Karpas-422 (cell line): ENCODE results near the gene SMARCB1. TPM values are rescaled to one million over a fixed set of nuclear protein-coding genes. Genes with fewer than 3 reads are reported as not detected.

Experiments used
- DNase-seq: peaks from one replicate; pipeline ENCODE4 v3.0.0-alpha.2; 2015
- H2AFZ ChIP-seq: fragments of 200-600 bp; sonication (generic); 2 replicates; pipeline ENCODE4 v1.6.1; 2014; ENCODE audit warnings: antibody characterized with exemption, low read length, mixed read lengths
- H3K27ac ChIP-seq: fragments of 200-600 bp; sonication (generic); 2 replicates; pipeline ENCODE4 v1.5.1; 2014; ENCODE audit warnings: mild to moderate bottlenecking, low read length, moderate library complexity
- H3K27me3 ChIP-seq: fragments of 200-600 bp; sonication (generic); 2 replicates; pipeline ENCODE4 v1.6.1; 2014; ENCODE audit warnings: low read length, mixed read lengths
- H3K36me3 ChIP-seq: fragments of 200-600 bp; sonication (generic); 2 replicates; pipeline ENCODE4 v1.6.1; 2014; ENCODE audit warnings: low read length, mixed read lengths; ENCODE audit not compliant: insufficient read depth
- H3K4me1 ChIP-seq: fragments of 200-600 bp; sonication (generic); 2 replicates; pipeline ENCODE4 v1.6.1; 2014; ENCODE audit warnings: mild to moderate bottlenecking, low read length, mixed read lengths
- H3K4me2 ChIP-seq: fragments of 200-600 bp; sonication (generic); 2 replicates; pipeline ENCODE4 v1.6.1; 2014; ENCODE audit warnings: low read length, low read depth, mild to moderate bottlenecking; ENCODE audit not compliant: poor library complexity, severe bottlenecking
- H3K4me3 ChIP-seq: fragments of 200-600 bp; sonication (generic); 2 replicates; pipeline ENCODE4 v1.5.1; 2014; ENCODE audit warnings: mild to moderate bottlenecking, antibody characterized with exemption, low read length, mixed read lengths
- H3K79me2 ChIP-seq: fragments of 200-600 bp; sonication (generic); 2 replicates; pipeline ENCODE4 v1.6.1; 2014; ENCODE audit warnings: mild to moderate bottlenecking, low read length, mixed read lengths
- H3K9ac ChIP-seq: fragments of 200-600 bp; sonication (generic); 2 replicates; pipeline ENCODE4 v1.6.0; 2014; ENCODE audit warnings: low read length
- H3K9me2 ChIP-seq: fragments of 200-600 bp; sonication (generic), shearing (Covaris generic); replicated peaks from 2 replicates; pipeline ENCODE4 v1.6.0; 2014; ENCODE audit warnings: mild to moderate bottlenecking, low read length, moderate library complexity; ENCODE audit not compliant: insufficient read depth
- H3K9me3 ChIP-seq: fragments of 300-700, 200-600 bp; sonication (generic); 2 replicates; pipeline ENCODE4 v1.6.1; 2014; ENCODE audit warnings: low read length, mixed read lengths
- H4K20me1 ChIP-seq: fragments of 200-600 bp; sonication (generic); 2 replicates; pipeline ENCODE4 v1.6.1; 2014; ENCODE audit warnings: mild to moderate bottlenecking, antibody characterized with exemption, low read length, low read depth; ENCODE audit not compliant: insufficient read depth
- total RNA-seq: library from RNA; depleted of rRNA; stranded (reverse); fragments of >200 nt; shearing (Covaris generic); gene quantifications from 2 replicates; pipeline ENCODE4 v1.2.3, GENCODE V29; 2014; ENCODE audit warnings: low replicate concordance

The SMARCB1 gene
- total RNA-seq, 1 experiment from 2014 or later: 400 TPM

GRCh38 chr22:23763579-23763945 lies 23.2 kb upstream of the SMARCB1 start:
- peak overlapping the region; percentile 88; the same call in 1 of the 2 replicates for H3K4me3 ChIP-seq
- no peaks in the 10 kb centered on the region for H3K9me2 ChIP-seq
- H3K27me3 ChIP-seq: no peaks in the 10 kb centered on the region
- peak; percentile 68 for DNase-seq
- H4K20me1 ChIP-seq: peaks cover 16% of the 10 kb centered on the region
- H3K4me1 ChIP-seq: peaks cover 57% of the 10 kb centered on the region
- H3K9ac ChIP-seq: peak overlapping the region; percentile 99
- H3K9me3 ChIP-seq: no peaks in the 10 kb centered on the region
- peak overlapping the region; percentile 97 for H3K27ac ChIP-seq
- peak overlapping the region; percentile 87 for H3K4me2 ChIP-seq
- H3K79me2 ChIP-seq: peaks cover 23% of the 10 kb centered on the region
- H2AFZ ChIP-seq: no peak overlapping the region
- peaks cover 28% of the 10 kb centered on the region for H3K36me3 ChIP-seq

- Histone ChIP-seq H3K9ac (peak overlapping the region; percentile 99), H3K4me1 (peaks cover 59% of the 10 kb centered on the region), H3K9me2 (no peaks in the 10 kb centered on the region), H3K79me2 (peaks cover 23% of the 10 kb centered on the region), H3K4me2 (peak overlapping the region; percentile 87), H3K27ac (peak overlapping the region; percentile 97), H3K9me3 (no peaks in the 10 kb centered on the region), H4K20me1 (peaks cover 16% of the 10 kb centered on the region), H2AFZ (no peak overlapping the region), H3K4me3 (peak overlapping the region; percentile 88; the same call in 1 of the 2 replicates), H3K36me3 (peaks cover 28% of the 10 kb centered on the region), H3K27me3 (no peaks in the 10 kb centered on the region)
- DNase-seq: peak; percentile 61
These were observed 22.8 kb upstream of the SMARCB1 start for GRCh38 chr22:23763954-23764353.

- DNase-seq: peak; percentile 47
- Histone ChIP-seq H3K79me2 (peaks cover 23% of the 10 kb centered on the region), H2AFZ (no peak overlapping the region), H4K20me1 (peaks cover 16% of the 10 kb centered on the region), H3K4me3 (peak overlapping the region; percentile 88; the same call in 1 of the 2 replicates), H3K4me2 (peak overlapping the region; percentile 87), H3K9ac (peak overlapping the region; percentile 99), H3K27ac (peak overlapping the region; percentile 97), H3K9me3 (no peaks in the 10 kb centered on the region), H3K9me2 (no peaks in the 10 kb centered on the region), H3K4me1 (peaks cover 68% of the 10 kb centered on the region), H3K36me3 (peaks cover 28% of the 10 kb centered on the region), H3K27me3 (no peaks in the 10 kb centered on the region)
These were observed 21.6 kb upstream of the SMARCB1 start for GRCh38 chr22:23764899-23765881.

GRCh38 chr22:23767303-23767672 lies 19.5 kb upstream of the SMARCB1 start:
- Histone ChIP-seq H3K9ac (peak overlapping the region; percentile 99), H3K79me2 (peaks cover 23% of the 10 kb centered on the region), H3K9me3 (no peaks in the 10 kb centered on the region), H4K20me1 (peaks cover 16% of the 10 kb centered on the region), H3K36me3 (peaks cover 28% of the 10 kb centered on the region), H3K27ac (peak overlapping the region; percentile 97), H3K27me3 (no peaks in the 10 kb centered on the region), H3K4me1 (peaks cover 83% of the 10 kb centered on the region), H2AFZ (no peak overlapping the region), H3K4me2 (peak overlapping the region; percentile 87), H3K9me2 (no peaks in the 10 kb centered on the region), H3K4me3 (peak overlapping the region; percentile 88)
- DNase-seq: no peak

GRCh38 chr22:23767673-23768548 lies 18.9 kb upstream of the SMARCB1 start, which contains the start of gene CHCHD10:
CHCHD10 (minus strand) TSS chr22:23767972; CDS start chr22:23767874, 98 bp downstream.
- peak; percentile 96 for DNase-seq
- Histone ChIP-seq H3K9ac (peak within 1 kb of the TSS; percentile 99), H3K36me3 (peaks cover 28% of the 10 kb centered on the region), H3K9me3 (no peaks in the 10 kb centered on the region), H3K79me2 (peaks cover 23% of the 10 kb centered on the region), H4K20me1 (peaks cover 16% of the 10 kb centered on the region), H3K4me3 (peak within 1 kb of the TSS; percentile 88), H3K4me2 (peak within 1 kb of the TSS; percentile 87), H3K9me2 (no peaks in the 10 kb centered on the region), H3K27ac (peak within 1 kb of the TSS; percentile 97), H3K4me1 (peaks cover 81% of the 10 kb centered on the region), H3K27me3 (no peaks in the 10 kb centered on the region), H2AFZ (no peak within 1 kb of the TSS)

GRCh38 chr22:23769321-23769965 lies 17.3 kb upstream of the SMARCB1 start:
- Histone ChIP-seq H3K4me3 (peak overlapping the region; percentile 88), H3K9ac (peak overlapping the region; percentile 99)
- peak; percentile 67 for DNase-seq

GRCh38 chr22:23772315-23772648 lies 14.5 kb upstream of the SMARCB1 start:
- Histone ChIP-seq H3K9me3 (no peaks in the 10 kb centered on the region), H3K4me3 (peak overlapping the region; percentile 87), H2AFZ (peak overlapping the region; percentile 87; the same call in 1 of the 2 replicates), H3K9ac (peak overlapping the region; percentile 92), H4K20me1 (peaks cover 4% of the 10 kb centered on the region; the same call in 1 of the 2 replicates), H3K4me1 (peaks cover 55% of the 10 kb centered on the region), H3K27me3 (no peaks in the 10 kb centered on the region), H3K4me2 (peak overlapping the region; percentile 68), H3K79me2 (peaks cover 25% of the 10 kb centered on the region), H3K9me2 (no peaks in the 10 kb centered on the region), H3K36me3 (no peaks in the 10 kb centered on the region; the same call in 1 of the 2 replicates), H3K27ac (peak overlapping the region; percentile 97)
- DNase-seq: peak; percentile 65

More at GRCh38 chr22:23769321-23769965, 17.3 kb upstream of the SMARCB1 start:
- peaks cover 14% of the 10 kb centered on the region for H4K20me1 ChIP-seq
- no peaks in the 10 kb centered on the region for H3K9me2 ChIP-seq
- no peaks in the 10 kb centered on the region for H3K9me3 ChIP-seq
- peaks cover 37% of the 10 kb centered on the region for H3K79me2 ChIP-seq
- peaks cover 24% of the 10 kb centered on the region for H3K36me3 ChIP-seq
- peaks cover 79% of the 10 kb centered on the region for H3K4me1 ChIP-seq
- H3K4me2 ChIP-seq: peak overlapping the region; percentile 87
- peak overlapping the region; percentile 47; the same call in 1 of the 2 replicates for H2AFZ ChIP-seq
- H3K27me3 ChIP-seq: no peaks in the 10 kb centered on the region
- H3K27ac ChIP-seq: peak overlapping the region; percentile 97
